GM21390 (cell line): ENCODE data around the gene YPEL5.
"Not testable (repeated sequence)": the region's sequence is repeated elsewhere in the genome, so short reads cannot be mapped to it uniquely, and the experiment has no call there.

Experiments used
- ATAC-seq: cut with Tn5 transposase; IDR thresholded peaks from one replicate; pipeline ENCODE4 v1.9.1; 2021; ENCODE audit not compliant: unreplicated experiment

YPEL5 gene

DNA sequence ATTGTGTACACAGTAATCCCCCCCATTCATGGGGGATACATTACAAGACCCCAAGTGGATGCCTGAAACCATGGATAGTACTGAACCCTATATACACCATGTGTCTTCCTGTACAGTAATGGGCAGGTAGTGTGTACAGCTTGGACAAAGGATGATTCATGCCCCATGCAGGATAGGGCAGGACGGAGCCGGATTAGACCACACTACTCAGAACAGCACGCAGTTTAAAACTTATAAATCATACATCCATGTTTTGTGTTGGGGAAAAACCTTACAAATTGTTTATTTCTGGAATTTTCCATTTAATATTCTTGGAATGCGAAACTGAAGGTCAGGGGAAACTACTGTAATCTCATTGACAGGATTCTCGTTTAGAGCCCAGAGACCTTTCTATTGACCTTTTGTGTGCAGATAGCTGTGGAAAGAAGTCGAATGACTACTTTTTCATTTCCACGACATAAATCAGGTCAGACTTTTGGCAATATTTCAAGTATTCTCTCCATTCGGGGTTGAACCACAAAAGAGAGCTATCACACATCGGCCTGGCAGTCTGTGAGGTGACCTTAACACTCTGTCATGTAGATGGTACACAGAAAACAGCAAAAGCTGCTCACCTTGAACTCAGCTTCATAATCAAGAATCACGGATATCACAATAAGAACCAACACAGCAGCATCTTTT is 9.9 kb upstream of the YPEL5 start:
- no peak for ATAC-seq

DNA sequence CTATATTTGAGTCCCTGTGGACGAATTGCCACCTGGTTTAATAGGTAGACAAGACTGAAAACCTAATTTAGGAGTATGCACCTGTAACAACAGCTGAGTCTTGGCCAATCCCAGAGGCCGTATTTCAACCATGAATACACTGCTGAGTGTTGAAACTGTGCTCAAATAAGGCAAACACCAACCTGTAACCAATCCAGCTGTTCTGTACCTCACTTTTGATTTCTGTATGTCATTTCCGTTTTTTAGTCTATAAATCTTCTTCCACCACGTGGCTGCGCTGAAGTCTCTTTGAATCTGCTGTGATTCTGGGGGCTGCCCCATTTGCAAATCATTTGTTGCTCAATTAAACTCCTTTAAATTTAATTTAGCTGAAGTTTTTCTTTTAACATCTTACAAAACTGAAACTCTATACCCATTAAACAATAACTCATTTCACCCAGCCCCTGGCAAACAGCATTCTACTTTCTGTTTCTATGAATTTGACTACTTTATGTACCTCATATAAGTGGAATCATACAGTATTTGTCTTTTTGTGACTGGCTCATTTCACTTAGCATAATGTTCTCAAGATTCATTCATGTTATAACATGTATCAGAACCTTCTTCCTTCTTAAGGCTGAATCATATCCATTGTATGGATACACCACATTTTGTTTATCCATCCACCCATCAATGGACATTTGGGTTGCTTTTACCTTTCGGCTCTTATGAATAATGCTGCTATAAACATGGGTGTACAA is 7.5 kb upstream of the YPEL5 start:
- ATAC-seq: peak; percentile 82

GRCh38 chr2:30141136-30141535 is 5.7 kb upstream of the YPEL5 start:
- ATAC-seq: no peak

GRCh38 chr2:30144260-30144659 is 2.5 kb upstream of the YPEL5 start:
- no peak for ATAC-seq

GRCh38 chr2:30144951-30145350 is 1.9 kb upstream of the YPEL5 start:
- ATAC-seq: not testable (repeated sequence)

GRCh38 chr2:30145826-30146336 is 926 bp upstream of the YPEL5 start:
- ATAC-seq: no peak

DNA sequence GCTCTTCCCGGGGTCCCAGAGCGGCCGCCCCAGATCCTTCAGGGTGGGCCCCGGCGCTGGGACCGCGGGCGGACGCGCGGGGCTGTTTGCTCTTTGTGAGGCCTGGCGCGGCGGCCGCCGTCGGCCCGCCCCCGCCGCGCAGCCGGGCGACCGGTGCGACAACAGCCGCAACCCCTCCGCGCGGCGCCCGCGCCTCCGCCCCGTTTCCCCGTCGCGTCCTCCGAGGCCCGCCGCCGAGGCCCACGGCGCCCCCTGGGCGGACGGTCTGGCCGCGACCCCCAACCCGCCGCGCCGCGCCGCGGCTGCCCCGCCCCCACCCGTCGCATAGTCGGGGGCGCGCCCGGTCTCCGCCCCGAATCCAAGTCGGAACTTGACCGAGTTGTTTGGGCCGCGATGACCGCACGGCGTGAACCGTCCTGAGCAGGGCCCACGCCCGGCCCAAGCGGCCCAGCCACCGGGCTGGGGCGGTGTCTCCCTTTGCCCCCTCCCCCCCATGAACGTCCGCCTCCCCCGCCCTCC is 448 bp downstream of the YPEL5 start:
- peak; percentile 4 for ATAC-seq

- ATAC-seq: peak; percentile 24
Observed at GRCh38 chr2:30147715-30148610, 1.2 kb downstream of the YPEL5 start.

- no peak for ATAC-seq
Observed at GRCh38 chr2:30148850-30149249, 2.0 kb downstream of the YPEL5 start.

DNA sequence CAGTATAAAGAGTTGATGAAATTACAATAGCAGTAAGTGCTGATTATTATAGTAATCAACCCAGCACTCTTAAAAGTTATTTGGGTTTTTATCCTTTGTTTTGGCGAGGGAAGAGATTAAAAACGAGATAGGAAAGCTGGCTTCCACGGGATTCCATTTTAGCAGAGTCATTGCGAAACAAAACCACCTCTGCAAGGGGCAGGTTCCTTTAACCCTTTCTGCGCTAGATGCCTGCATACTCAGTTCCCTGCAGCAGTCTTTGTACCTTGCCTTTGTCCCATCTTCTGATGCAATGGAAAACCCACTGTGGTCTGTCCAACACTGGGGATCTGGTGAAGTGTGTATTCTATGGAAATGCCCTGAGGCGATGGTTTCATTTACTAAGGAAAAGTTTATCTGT is 2.7 kb downstream of the YPEL5 start:
- no peak for ATAC-seq

DNA sequence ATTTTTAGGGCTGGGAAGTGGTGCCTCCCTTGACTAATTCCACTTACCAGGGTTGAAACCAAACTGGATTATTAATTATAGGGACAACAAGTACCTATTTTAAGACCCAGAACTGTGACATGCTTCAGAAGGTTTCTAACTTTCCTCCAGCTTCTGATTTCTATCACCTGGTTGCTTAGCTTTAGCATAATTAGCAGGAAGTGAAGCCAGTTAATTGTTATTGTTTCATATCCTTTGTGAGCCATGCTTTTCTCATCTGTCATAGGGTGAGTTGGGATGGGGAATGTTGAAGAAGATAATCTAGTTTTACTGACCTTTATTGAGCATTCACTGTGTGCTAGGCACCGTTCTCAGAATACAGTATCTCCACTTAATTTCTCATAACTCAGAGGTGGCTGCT is 3.2 kb downstream of the YPEL5 start:
- no peak for ATAC-seq

GRCh38 chr2:30150786-30151185 is 4.0 kb downstream of the YPEL5 start:
- no peak for ATAC-seq

DNA sequence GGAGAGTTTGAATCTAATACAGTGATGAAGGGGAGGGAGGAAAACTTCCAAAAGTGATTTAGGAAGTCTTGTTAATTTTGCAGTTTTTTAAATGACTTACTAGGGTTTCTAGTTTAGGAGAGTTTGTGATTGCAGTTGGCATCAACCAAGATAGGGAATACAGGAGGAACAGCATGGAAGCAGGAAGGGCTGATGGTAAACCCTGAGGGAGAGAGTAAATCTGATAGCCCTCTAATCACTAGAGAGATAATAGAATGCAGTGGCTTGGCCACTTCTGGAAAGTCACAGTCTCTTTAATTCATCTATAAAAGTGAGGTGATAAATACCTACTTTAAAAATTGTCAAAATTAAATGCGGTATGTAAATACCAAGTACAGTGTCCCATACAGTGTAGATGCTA is 5.6 kb downstream of the YPEL5 start:
- no peak for ATAC-seq

DNA sequence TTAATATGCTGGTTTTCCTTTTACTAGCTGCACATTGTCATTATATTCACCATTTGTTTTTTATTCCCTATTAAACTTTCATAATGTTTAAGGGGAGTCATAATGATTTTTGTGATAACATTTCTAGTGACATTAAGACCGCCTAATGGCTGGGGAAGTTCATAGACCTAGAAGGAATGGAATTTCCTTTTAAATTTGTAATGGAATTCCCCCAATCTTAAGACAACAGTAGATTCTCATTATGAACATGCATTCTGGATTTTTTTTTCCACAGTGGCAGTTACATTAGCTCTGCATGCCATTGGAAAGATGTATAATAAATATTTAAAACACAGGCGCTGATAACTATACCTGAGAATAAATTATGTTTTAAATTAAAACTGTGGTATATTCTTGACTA is 8.4 kb downstream of the YPEL5 start:
- ATAC-seq: no peak

- no peak for ATAC-seq
Observed at GRCh38 chr2:30155889-30156658, 9.3 kb downstream of the YPEL5 start.

DNA sequence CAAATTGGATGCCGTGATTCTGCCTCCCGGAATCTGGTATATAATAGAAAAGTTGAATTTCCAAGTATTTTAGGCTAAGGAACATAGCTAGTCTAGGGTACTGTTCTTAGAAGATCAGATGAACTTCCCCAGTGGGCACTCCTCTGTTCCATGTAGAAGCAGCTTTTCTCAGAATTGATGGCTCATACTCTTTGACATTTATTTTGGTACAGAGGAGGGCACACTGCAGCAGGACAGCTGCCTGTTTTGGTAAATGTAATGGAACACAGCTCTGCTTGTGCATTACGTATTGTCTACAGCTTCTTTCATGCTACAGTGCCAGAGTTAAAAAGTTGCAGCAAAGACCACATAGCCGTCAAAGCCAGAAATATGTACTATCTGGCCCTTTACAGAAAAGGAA is 10.8 kb downstream of the YPEL5 start:
- no peak for ATAC-seq

GRCh38 chr2:30159766-30160165 is 13.0 kb downstream of the YPEL5 start:
- no peak for ATAC-seq

- ATAC-seq: no peak
Observed at GRCh38 chr2:30161929-30162706, 15.3 kb downstream of the YPEL5 start.

- no peak for ATAC-seq
Observed at GRCh38 chr2:30162806-30163205, 16.0 kb downstream of the YPEL5 start.
